HepG2 (cell line): Measurements from ENCODE around the gene TMEM44. TPM values are rescaled to one million over a fixed set of nuclear protein-coding genes. Genes with fewer than 3 reads are reported as not detected.

Experiments used
- CBX2 ChIP-seq, 2 experiments: fragments of 200-600 bp in 1 of 2; sonication (generic); formaldehyde crosslinking in 1 of 2; IDR thresholded peaks; 2 replicates each; pipeline versions ENCODE4 v1.7.0 to v1.8.1; 2018 to 2022; ENCODE audit warnings: low read depth in 2 of 2, low read length in 1 of 2, mild to moderate bottlenecking in 1 of 2, missing genetic modification reagents in 1 of 2
- HOXA5 ChIP-seq: sonication (generic); formaldehyde crosslinking; IDR thresholded peaks from 2 replicates; pipeline ENCODE4 v1.4.0; 2020; ENCODE audit warnings: missing genetic modification reagents
- MAFG ChIP-seq: sonication (generic); formaldehyde crosslinking; IDR thresholded peaks from 2 replicates; pipeline ENCODE4 v1.5.1; 2020; ENCODE audit warnings: mild to moderate bottlenecking, missing genetic modification reagents
- MED8 ChIP-seq: sonication (generic); formaldehyde crosslinking; IDR thresholded peaks from 2 replicates; pipeline ENCODE4 v1.8.1; 2023; ENCODE audit warnings: mild to moderate bottlenecking, missing genetic modification reagents; ENCODE audit not compliant: insufficient replicate concordance
- NCOR1 ChIP-seq: fragments of 200-600 bp; sonication (generic); IDR thresholded peaks from 2 replicates; pipeline ENCODE4 v1.7.0; 2017; ENCODE audit warnings: antibody characterized with exemption, low read length, borderline replicate concordance
- PLRG1 ChIP-seq: fragments of 450-650 bp; conservative IDR thresholded peaks from 2 replicates; pipeline ENCODE4 v1.6.1; 2016
- PPARG ChIP-seq: conservative IDR thresholded peaks from 2 replicates; pipeline ENCODE4 v1.6.1; 2016; ENCODE audit warnings: missing biosample characterization, missing genetic modification reagents
- RBM39 ChIP-seq: fragments of 200-400 bp; formaldehyde crosslinking; IDR thresholded peaks from one replicate; pipeline ENCODE4 v1.6.1; 2018; ENCODE audit warnings: antibody characterized with exemption, mild to moderate bottlenecking, low read depth, low read length; ENCODE audit not compliant: poor library complexity, severe bottlenecking
- SRSF1 ChIP-seq: fragments of 200-400 bp; formaldehyde crosslinking; optimal IDR thresholded peaks from 2 replicates; pipeline ENCODE3; 2017; ENCODE audit warnings: mild to moderate bottlenecking, low read depth, low read length, moderate library complexity
- WIZ ChIP-seq: sonication (generic); formaldehyde crosslinking; IDR thresholded peaks from 2 replicates; pipeline ENCODE4 v1.5.1; 2020; ENCODE audit warnings: mild to moderate bottlenecking, missing genetic modification reagents
- YY1 ChIP-seq: IDR thresholded peaks from 2 replicates; pipeline ENCODE4 v1.6.1; 2011; ENCODE audit warnings: low read length, low read depth, moderate library complexity, mild to moderate bottlenecking; ENCODE audit not compliant: insufficient read depth, insufficient replicate concordance
- ZBTB7B ChIP-seq: sonication (generic); formaldehyde crosslinking; IDR thresholded peaks from 2 replicates; pipeline ENCODE4 v1.4.0; 2020; ENCODE audit warnings: missing genetic modification reagents
- ZMYM4 ChIP-seq: sonication (generic); formaldehyde crosslinking; IDR thresholded peaks from 2 replicates; pipeline ENCODE4 v1.8.1; 2023; ENCODE audit warnings: mild to moderate bottlenecking, missing genetic modification reagents
- ZNF331 ChIP-seq: sonication (generic); formaldehyde crosslinking; IDR thresholded peaks from 2 replicates; pipeline ENCODE4 v1.4.0; 2020; ENCODE audit warnings: missing genetic modification reagents
- ZNF615 ChIP-seq: sonication (generic); formaldehyde crosslinking; IDR thresholded peaks from 2 replicates; pipeline ENCODE4 v1.5.0; 2020; ENCODE audit warnings: mild to moderate bottlenecking, missing genetic modification reagents, borderline replicate concordance
- ZSCAN31 ChIP-seq: sonication (generic); formaldehyde crosslinking; IDR thresholded peaks from 2 replicates; pipeline ENCODE4 v1.5.0; 2020; ENCODE audit warnings: low read depth, mild to moderate bottlenecking, missing genetic modification reagents
- polyA plus RNA-seq, 8 experiments: library from polyadenylated mRNA; depleted of rRNA in 3 of 8; stranded (reverse) in 7 of 8; unstranded in 1 of 8; fragments of >200 nt; fragmentation: Illumina TruSeq in 4 of 8; extraction: Trizol in 4 of 8; gene quantifications; 2 replicates each; pipeline versions ENCODE4 v1.2.1 to v1.2.3, GENCODE V29; 2011 to 2016; ENCODE audit warnings: low read depth in 4 of 8, missing spikeins in 1 of 8, mixed read lengths in 1 of 8; ENCODE audit not compliant: insufficient read depth in 1 of 8
- total RNA-seq, 5 experiments: library from RNA; depleted of rRNA; stranded (reverse); fragments of >200 nt; fragmentation: Illumina TruSeq; extraction: Trizol; gene quantifications; 2 replicates each; pipeline ENCODE4 v1.2.3, GENCODE V29; 2016; ENCODE audit warnings: low read depth in 1 of 5
- TF ChIP-seq, protein P1 (sequence below): sonication (generic); formaldehyde crosslinking; IDR thresholded peaks from 2 replicates; pipeline ENCODE4 v1.4.0; 2020; ENCODE audit warnings: missing genetic modification reagents, borderline replicate concordance
- TF ChIP-seq, protein P2 (sequence below): sonication (generic); formaldehyde crosslinking; IDR thresholded peaks from 2 replicates; pipeline ENCODE4 v1.8.0; 2022; ENCODE audit warnings: low read depth, missing genetic modification reagents
- TF ChIP-seq, protein P3 (sequence below): sonication (generic); formaldehyde crosslinking; IDR thresholded peaks from 2 replicates; pipeline ENCODE4 v1.5.0; 2020; ENCODE audit warnings: missing genetic modification reagents
- TF ChIP-seq, protein P4 (sequence below): sonication (generic); formaldehyde crosslinking; IDR thresholded peaks from 2 replicates; pipeline ENCODE4 v1.8.0; 2022; ENCODE audit warnings: mild to moderate bottlenecking, missing genetic modification reagents; ENCODE audit not compliant: insufficient replicate concordance

The TMEM44 gene
- total and polyA plus RNA-seq, 2 of the 13 experiments (the other 11 are each of a cell fraction or from before 2014, with no cell fraction given): 7.3 to 13.8 TPM

DNA sequence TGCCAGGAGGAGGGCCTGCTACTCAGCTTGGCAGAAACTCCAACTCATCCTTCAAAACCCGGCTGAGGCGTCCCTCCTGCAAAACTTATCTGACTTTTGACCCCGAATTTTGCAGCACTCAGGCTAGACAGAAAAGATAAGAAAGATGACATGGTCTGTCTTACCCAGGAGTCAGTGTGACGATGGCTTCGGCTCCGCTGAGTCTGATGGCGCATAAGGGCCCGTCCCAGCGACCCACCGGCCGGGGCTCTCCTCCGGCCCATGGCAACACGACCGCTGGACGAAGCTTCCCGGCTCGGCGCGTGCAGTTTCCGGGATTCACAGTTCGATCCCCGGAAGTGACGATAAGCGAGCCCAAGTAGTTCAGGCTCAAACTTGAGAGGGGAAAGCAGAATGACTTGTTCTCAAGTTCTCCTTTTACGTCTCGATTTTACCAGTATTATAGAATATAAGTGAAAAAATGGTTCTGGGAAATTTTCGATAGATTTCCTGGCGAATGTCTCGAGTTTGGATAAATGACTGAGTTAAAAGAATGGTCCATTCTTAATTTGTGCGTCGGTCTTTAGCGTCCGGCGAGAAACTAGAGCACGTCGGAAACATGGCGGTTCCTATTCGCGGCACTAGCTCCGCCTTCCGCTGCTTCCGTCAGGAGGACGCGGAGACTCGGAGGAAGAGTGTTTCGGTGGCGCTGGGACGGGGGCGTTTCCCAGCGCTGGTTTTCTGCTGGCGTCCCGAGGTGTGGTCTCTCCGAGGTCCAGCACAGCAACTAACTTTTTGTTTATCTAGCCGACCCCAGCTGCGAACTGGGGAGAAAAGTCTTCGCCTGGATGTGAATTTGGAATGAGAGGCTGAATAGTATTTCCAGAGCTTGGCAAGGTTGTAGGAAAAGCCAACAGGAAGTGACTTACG, 38.9 kb upstream of the TMEM44 start, which contains the start of gene LSG1 (continued):
- no peak for TF ChIP-seq PLRG1
- TF ChIP-seq, protein P1, sequence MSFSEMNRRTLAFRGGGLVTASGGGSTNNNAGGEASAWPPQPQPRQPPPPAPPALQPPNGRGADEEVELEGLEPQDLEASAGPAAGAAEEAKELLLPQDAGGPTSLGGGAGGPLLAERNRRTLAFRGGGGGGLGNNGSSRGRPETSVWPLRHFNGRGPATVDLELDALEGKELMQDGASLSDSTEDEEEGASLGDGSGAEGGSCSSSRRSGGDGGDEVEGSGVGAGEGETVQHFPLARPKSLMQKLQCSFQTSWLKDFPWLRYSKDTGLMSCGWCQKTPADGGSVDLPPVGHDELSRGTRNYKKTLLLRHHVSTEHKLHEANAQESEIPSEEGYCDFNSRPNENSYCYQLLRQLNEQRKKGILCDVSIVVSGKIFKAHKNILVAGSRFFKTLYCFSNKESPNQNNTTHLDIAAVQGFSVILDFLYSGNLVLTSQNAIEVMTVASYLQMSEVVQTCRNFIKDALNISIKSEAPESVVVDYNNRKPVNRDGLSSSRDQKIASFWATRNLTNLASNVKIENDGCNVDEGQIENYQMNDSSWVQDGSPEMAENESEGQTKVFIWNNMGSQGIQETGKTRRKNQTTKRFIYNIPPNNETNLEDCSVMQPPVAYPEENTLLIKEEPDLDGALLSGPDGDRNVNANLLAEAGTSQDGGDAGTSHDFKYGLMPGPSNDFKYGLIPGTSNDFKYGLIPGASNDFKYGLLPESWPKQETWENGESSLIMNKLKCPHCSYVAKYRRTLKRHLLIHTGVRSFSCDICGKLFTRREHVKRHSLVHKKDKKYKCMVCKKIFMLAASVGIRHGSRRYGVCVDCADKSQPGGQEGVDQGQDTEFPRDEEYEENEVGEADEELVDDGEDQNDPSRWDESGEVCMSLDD: peak; percentile 22; the same call in 1 of the 2 replicates
- peak; percentile 50 for TF ChIP-seq PPARG (CRISPR knock-in tag)
- TF ChIP-seq WIZ (CRISPR knock-in tag): peak; percentile 84; the same call in 1 of the 2 replicates
- TF ChIP-seq YY1: peak; percentile 94
- TF ChIP-seq MED8 (CRISPR knock-in tag): peak; percentile 66
- no peak for TF ChIP-seq SRSF1
- 0 out of 2 replicates have a peak, but pooled peaks have one; percentile 31 for TF ChIP-seq ZNF615 (CRISPR knock-in tag)
- TF ChIP-seq, protein P2, sequence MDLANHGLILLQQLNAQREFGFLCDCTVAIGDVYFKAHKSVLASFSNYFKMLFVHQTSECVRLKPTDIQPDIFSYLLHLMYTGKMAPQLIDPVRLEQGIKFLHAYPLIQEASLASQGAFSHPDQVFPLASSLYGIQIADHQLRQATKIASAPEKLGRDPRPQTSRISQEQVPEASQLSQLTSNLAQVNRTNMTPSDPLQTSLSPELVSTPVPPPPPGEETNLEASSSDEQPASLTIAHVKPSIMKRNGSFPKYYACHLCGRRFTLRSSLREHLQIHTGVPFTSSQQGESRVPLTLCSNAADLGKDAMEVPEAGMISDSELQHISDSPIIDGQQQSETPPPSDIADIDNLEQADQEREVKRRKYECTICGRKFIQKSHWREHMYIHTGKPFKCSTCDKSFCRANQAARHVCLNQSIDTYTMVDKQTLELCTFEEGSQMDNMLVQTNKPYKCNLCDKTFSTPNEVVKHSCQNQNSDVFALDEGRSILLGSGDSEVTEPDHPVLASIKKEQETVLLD (CRISPR knock-in tag): peak; percentile 60; the same call in 1 of the 2 replicates
- TF ChIP-seq NCOR1: peak; percentile 64; the same call in 1 of the 2 replicates
- TF ChIP-seq ZMYM4 (CRISPR knock-in tag): peak; percentile 80
- no peak; the same call in none of the 2 replicates for TF ChIP-seq HOXA5 (CRISPR knock-in tag)
- TF ChIP-seq MAFG (CRISPR knock-in tag): no peak
- TF ChIP-seq CBX2 (IDR thresholded peaks at IDR 0.05; ENCODE audit: low read depth, low read length): no peak
- no peak for TF ChIP-seq CBX2 (CRISPR knock-in tag; IDR thresholded peaks at IDR 0.05; ENCODE audit: low read depth)
- no peak for TF ChIP-seq RBM39
- peak; percentile 81 for TF ChIP-seq ZSCAN31
- TF ChIP-seq, protein P3, sequence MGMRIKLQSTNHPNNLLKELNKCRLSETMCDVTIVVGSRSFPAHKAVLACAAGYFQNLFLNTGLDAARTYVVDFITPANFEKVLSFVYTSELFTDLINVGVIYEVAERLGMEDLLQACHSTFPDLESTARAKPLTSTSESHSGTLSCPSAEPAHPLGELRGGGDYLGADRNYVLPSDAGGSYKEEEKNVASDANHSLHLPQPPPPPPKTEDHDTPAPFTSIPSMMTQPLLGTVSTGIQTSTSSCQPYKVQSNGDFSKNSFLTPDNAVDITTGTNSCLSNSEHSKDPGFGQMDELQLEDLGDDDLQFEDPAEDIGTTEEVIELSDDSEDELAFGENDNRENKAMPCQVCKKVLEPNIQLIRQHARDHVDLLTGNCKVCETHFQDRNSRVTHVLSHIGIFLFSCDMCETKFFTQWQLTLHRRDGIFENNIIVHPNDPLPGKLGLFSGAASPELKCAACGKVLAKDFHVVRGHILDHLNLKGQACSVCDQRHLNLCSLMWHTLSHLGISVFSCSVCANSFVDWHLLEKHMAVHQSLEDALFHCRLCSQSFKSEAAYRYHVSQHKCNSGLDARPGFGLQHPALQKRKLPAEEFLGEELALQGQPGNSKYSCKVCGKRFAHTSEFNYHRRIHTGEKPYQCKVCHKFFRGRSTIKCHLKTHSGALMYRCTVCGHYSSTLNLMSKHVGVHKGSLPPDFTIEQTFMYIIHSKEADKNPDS (CRISPR knock-in tag): no peak
- TF ChIP-seq ZBTB7B (CRISPR knock-in tag): no peak
- TF ChIP-seq, protein P4, sequence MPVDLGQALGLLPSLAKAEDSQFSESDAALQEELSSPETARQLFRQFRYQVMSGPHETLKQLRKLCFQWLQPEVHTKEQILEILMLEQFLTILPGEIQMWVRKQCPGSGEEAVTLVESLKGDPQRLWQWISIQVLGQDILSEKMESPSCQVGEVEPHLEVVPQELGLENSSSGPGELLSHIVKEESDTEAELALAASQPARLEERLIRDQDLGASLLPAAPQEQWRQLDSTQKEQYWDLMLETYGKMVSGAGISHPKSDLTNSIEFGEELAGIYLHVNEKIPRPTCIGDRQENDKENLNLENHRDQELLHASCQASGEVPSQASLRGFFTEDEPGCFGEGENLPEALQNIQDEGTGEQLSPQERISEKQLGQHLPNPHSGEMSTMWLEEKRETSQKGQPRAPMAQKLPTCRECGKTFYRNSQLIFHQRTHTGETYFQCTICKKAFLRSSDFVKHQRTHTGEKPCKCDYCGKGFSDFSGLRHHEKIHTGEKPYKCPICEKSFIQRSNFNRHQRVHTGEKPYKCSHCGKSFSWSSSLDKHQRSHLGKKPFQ: no peak
- peak; percentile 84; the same call in 1 of the 2 replicates for TF ChIP-seq ZNF331 (CRISPR knock-in tag)
